GM19035 (cell line): ENCODE results near the gene SLC35E2B.
A peak's percentile ranks its signal among the peaks of the same experiment; 100 is the strongest.

Experiments
- ATAC-seq: cut with Tn5 transposase; IDR thresholded peaks from one replicate; pipeline ENCODE4 v1.9.1; 2021; ENCODE audit not compliant: unreplicated experiment

The SLC35E2B gene

GRCh38 chr1:1615256-1616044, 77.1 kb downstream of the SLC35E2B start, which contains the start of gene MIB2:
MIB2 (plus strand) TSS chr1:1615500; CDS start chr1:1623453, 7,953 bp downstream.
- ATAC-seq, result peak; percentile 79

- ATAC-seq, result no peak
These were observed 77.7 kb downstream of the SLC35E2B start for GRCh38 chr1:1614954-1615255.

- no peak for ATAC-seq
These were observed 78.2 kb downstream of the SLC35E2B start for GRCh38 chr1:1614204-1614953.

GRCh38 chr1:1613509-1614082, 79.0 kb downstream of the SLC35E2B start:
- no peak for ATAC-seq

- no peak for ATAC-seq
These were observed 80.5 kb downstream of the SLC35E2B start for GRCh38 chr1:1612104-1612400.

- ATAC-seq, result no peak
These were observed 81.8 kb downstream of the SLC35E2B start for GRCh38 chr1:1610796-1611195.

- ATAC-seq, result no peak
These were observed 82.6 kb downstream of the SLC35E2B start for GRCh38 chr1:1609822-1610485.
